Germinal center (tissue), 1 donor: ENCODE measurements around the gene DXO.
"Not testable (repeated sequence)": the region's sequence is repeated elsewhere in the genome, so short reads cannot be mapped to it uniquely, and the experiment has no call there.

Experiments used
- DNase-seq: peaks from one replicate; pipeline ENCODE4 v3.0.0; 2012; ENCODE audit warnings: mixed read lengths, low spot score

DXO gene

DNA sequence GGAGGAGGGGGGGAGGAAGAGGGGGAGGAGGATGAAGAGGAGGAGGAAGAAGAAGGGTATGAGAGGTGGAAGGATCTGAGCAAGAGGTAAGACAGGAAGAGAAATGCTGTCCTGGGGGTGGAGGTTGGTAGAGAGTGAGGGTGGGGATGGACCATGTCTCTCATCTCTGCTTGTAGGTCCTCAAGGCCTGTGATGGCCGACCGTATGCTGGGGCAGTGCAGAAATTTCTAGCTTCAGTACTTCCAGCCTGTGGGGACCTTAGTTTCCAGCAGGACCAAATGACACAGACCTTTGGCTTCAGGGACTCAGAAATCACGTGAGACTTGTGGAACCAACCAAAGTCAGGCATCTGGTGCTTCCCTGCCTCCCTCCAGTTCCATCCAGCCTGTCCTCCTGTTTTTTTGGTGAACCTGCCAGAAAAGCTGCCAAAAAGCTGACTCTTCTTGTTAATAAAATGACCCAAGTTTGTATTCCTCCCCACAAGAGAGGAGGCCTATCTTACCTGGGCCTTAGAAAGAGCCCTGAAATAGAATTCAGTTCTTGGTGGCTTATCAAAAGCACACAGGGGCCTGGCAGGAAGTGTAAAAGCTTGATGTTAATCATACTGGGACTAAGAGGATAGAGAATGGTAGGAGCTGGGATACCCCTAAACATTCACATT lies 7.4 kb upstream of the DXO start:
- DNase-seq = no peak

- DNase-seq = no peak
These were observed 6.9 kb upstream of the DXO start for GRCh38 chr6:31978831-31979230.

- no peak for DNase-seq
These were observed 6.0 kb upstream of the DXO start for GRCh38 chr6:31977816-31978431.

DNA sequence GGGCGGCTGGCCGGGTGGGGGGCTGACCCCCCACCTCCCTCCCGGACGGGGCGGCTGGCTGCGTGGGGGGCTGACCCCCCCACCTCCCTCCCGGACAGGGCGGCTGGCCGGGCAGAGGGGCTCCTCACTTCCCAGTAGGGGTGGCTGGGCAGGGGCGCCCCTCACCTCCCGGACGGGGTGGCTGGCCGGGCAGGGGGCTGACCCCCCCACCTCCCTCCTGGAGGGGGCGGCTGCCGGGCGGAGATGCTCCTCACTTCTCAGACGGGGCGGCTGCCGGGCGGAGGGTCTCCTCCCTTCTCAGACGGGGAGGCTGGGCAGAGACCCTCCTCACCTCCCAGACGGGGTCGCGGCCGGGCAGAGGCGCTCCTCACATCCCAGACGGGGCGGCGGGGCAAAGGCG lies 4.1 kb upstream of the DXO start:
- DNase-seq = not testable (repeated sequence)

DNA sequence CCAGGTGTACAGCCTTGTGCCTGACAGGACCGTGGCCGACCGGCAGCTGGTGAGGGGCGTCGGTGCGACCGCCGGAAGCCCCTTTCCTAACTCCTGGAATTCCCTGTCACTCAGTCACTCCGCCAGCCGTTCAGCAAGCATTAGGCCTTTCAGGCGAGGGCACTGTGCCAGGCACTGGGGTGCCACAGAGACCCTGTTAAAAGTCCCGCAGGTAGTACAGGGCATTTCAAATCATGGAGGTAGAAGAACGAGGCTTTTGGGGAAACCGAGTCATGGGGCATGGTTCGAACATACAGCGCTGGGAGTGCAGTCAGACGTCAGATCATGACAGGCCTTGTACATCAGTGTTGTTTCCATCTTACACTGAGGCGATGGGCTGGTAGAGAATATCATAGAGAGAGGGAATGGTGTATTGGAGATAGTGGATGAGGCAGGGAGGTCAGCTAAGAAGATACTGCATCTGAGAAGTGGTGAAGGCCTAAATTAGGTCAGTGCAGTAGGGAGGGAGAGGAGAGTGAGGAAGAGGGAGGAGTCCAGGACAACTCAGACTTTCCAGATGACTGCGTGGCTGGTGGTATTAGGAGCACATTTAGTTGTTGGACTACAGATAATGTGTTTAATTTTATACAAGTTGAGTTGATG lies 892 bp upstream of the DXO start:
- DNase-seq = no peak

- no peak for DNase-seq
These were observed 502 bp downstream of the DXO start for GRCh38 chr6:31971279-31971992.

- DNase-seq = no peak
These were observed 1.2 kb downstream of the DXO start for GRCh38 chr6:31970604-31971271.

DNA sequence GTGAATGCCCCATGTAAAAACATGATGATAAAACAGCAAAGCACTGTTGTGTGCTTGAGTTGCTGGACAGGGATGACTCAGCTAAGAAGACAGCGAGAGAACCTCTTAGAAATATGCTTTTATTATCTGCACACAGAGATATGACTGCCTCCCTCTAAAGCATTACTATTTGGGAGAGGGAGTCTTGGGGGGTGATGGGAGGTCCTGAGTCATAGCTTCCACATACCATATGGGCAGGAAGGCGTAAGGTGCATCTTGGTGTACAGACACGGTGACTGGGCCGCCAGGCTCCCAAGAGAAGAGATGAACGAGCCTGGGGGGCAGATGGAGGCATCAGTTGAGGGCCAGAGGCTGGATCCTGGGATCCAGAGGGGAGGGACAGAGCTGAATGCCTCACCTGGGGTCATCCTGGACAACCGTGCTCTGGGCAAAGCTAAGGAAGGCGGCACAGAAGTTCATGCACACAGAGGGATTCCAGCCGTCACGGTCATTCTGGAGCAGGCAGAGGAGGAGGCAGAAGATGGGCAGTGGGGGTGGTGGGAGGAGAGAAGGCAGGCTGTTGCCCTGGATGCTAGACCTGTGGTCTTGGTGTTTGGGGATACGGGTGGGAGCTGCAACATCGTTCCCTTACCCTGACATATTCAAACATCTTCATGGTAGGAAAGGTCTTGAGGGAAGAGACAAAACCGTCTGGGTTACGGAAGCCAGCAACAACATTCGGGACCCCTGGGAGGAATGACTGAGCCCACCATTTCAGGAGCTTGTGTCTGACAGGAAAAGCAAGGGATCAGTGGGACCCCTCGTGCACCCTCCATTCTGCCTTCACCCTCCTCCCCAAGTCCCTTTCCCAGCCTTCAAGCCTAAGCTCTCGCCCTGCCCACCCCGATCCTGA lies 2.0 kb downstream of the DXO start:
- DNase-seq = no peak

GRCh38 chr6:31968791-31969711 lies 2.9 kb downstream of the DXO start:
- DNase-seq = no peak

DNA sequence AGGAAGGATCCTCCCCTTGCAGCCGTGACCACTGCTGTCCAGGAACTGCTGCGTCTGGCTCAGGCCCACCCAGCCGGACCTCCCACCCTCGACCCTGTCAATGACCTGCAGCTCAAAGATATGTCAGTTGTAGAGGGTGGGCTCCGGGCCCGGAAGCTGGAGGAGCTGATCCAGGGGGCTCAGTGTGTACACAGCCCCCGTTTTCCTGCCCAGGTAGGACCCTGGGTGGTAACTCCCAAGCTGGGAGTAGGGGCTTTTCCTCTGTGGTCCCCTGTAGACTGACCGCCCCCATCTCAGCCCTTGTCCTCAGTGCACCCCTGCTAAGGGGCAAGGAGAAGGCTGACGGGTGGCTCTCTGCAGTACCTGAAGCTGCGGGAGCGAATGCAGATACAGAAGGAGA lies 3.6 kb downstream of the DXO start:
- DNase-seq = no peak

- DNase-seq = no peak
These were observed 4.0 kb downstream of the DXO start for GRCh38 chr6:31967926-31968320.

GRCh38 chr6:31966997-31967925 lies 4.7 kb downstream of the DXO start:
- no peak for DNase-seq

GRCh38 chr6:31966506-31966905 lies 5.4 kb downstream of the DXO start:
- DNase-seq = no peak

GRCh38 chr6:31965700-31966099 lies 6.2 kb downstream of the DXO start:
- DNase-seq = no peak

GRCh38 chr6:31963921-31964320 lies 8.0 kb downstream of the DXO start:
- no peak for DNase-seq

DNA sequence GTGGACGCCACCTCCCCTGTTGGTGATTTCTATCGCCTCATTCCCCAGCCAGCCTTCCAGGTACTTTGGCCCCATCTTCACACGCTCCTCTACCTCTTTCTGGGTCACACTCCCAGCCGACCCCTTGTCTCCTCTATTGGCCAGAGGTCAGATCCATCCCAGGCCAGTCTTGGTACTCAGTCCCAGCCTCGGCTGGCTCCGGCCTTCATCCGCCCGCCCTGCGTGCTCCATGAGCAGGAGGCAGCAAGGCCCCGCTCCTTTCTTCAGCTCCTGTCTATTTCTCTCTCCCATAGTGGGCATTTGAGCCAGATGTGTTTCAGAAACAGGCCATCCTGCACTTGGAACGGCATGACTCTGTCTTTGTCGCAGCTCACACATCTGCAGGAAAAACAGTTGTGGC lies 10.3 kb downstream of the DXO start:
- DNase-seq = no peak

DNA sequence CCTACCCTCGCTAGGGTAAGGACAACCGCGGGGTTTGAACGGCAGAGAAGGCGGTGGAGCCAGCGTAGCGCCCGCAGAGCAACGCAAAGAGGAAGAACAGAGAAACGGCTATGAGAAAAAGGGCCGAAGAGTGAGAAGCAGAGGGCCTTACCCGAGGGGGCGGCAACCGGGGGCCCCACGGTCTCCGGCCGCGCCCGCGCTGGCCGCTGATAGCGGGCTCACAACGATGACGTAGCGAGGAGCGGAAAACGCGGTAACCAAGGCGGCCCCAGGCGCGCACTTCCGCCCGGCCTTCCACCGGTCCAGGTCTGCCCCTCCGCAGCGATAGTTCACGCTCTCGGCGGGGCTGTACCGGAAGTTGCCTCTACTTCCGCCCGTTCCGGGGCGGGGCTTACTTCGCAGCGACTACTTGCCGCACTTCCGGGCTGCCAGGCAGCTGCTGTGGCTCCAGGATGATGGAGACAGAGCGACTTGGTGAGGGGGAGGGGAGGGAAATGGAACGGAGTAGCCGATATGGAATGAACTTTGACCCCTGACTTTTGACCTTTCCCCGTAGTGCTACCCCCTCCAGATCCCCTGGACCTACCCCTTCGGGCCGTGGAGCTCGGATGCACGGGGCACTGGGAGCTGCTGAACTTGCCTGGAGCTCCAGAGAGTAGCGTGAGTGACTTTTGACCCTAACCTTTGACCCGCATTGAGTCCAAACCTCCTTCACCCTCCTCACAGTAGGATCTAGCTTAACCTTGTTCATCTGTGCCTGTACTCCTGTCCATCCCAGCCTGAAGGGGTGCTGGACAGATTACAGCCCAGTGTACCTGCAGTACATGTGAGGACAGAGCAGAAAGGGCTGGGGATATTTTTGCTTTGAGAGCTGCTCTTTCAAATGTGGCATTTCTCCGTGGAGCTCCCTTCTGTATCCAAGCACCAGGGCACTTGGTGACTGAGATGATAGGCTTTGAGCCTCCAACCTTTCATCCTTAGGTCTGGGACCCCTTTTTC lies 12.9 kb downstream of the DXO start, which contains the start of the genes NELFE and SKIC2:
Gene NELFE, minus strand, starts transcription at position 231 of the 999 bp plus-strand sequence. CDS start 525 bp downstream, outside the sequence.
Gene SKIC2, plus strand, starts transcription at position 435 of the 999 bp plus-strand sequence. Its CDS starts 18 bp downstream, at position 453.
- DNase-seq = peak; percentile 99

GRCh38 chr6:31958412-31958740 lies 13.6 kb downstream of the DXO start:
- no peak for DNase-seq
